ENCODE data around the gene COA3.
A peak's percentile ranks its signal among the peaks of the same experiment; 100 is the strongest.
"Not testable (repeated sequence)": the region's sequence is repeated elsewhere in the genome, so short reads cannot be mapped to it uniquely, and the experiment has no call there.

COA3 gene

GRCh38 chr17:42780851-42781638 lies 17.5 kb downstream of the COA3 start:
- no peak for DNase-seq

GRCh38 chr17:42779936-42780850 lies 18.3 kb downstream of the COA3 start, which contains the start of gene WNK4:
WNK4 (plus strand) TSS chr17:42780610; CDS start chr17:42780699, 89 bp downstream.
- DNase-seq, result peak; percentile 91

- peak; percentile 52 for DNase-seq
These were observed 19.1 kb downstream of the COA3 start for GRCh38 chr17:42779304-42779935.

- no peak for DNase-seq
These were observed 19.9 kb downstream of the COA3 start for GRCh38 chr17:42778570-42778969.

- DNase-seq, result peak; percentile 63
These were observed 22.9 kb downstream of the COA3 start for GRCh38 chr17:42775534-42776098.

GRCh38 chr17:42774066-42774745 lies 24.3 kb downstream of the COA3 start:
- peak; percentile 77 for DNase-seq

- DNase-seq, result peak; percentile 80
These were observed 25.0 kb downstream of the COA3 start, which contains the start of gene VPS25 for GRCh38 chr17:42773290-42774035. VPS25 (plus strand) TSS chr17:42773449; CDS start chr17:42773476, 27 bp downstream.

- DNase-seq, result no peak
These were observed 25.6 kb downstream of the COA3 start for GRCh38 chr17:42772945-42773289.

- not testable (repeated sequence) for DNase-seq
These were observed 28.5 kb downstream of the COA3 start for GRCh38 chr17:42769964-42770363.

GRCh38 chr17:42768006-42768405 lies 30.5 kb downstream of the COA3 start:
- not testable (repeated sequence) for DNase-seq

- DNase-seq, result no peak
These were observed 31.0 kb downstream of the COA3 start for GRCh38 chr17:42767512-42767911.

- DNase-seq, result no peak
These were observed 32.4 kb downstream of the COA3 start for GRCh38 chr17:42766124-42766523.

- DNase-seq, result no peak
These were observed 36.9 kb downstream of the COA3 start for GRCh38 chr17:42761638-42762037.

- no peak for DNase-seq
These were observed 37.6 kb downstream of the COA3 start, which contains the start of gene RAMP2 for GRCh38 chr17:42760652-42761581. RAMP2 (plus strand) TSS chr17:42761227; CDS start chr17:42761262, 35 bp downstream.

- DNase-seq, result no peak
These were observed 38.4 kb downstream of the COA3 start for GRCh38 chr17:42759982-42760651.

- DNase-seq, result no peak
These were observed 43.7 kb downstream of the COA3 start for GRCh38 chr17:42754782-42755181.

GRCh38 chr17:42751628-42752027 lies 46.9 kb downstream of the COA3 start:
- DNase-seq, result peak; percentile 13

- no peak for DNase-seq
These were observed 47.7 kb downstream of the COA3 start for GRCh38 chr17:42750739-42751344.

Data from NCI-H226 (cell line).